OCI-LY7 (cell line): ENCODE measurements around the gene CRYBA1.

Experiments used
- EZH2phosphoT487 ChIP-seq: fragments of 200-600 bp; sonication (generic); IDR thresholded peaks from 2 replicates; pipeline ENCODE4 v1.6.1; 2018; ENCODE audit warnings: low read depth, borderline replicate concordance, mild to moderate bottlenecking, mixed run types, antibody characterized with exemption, low read length, moderate library complexity, mixed read lengths
- TF ChIP-seq, protein P1 (sequence below): fragments of 200-600 bp; sonication (generic); conservative IDR thresholded peaks from 2 replicates; pipeline ENCODE4 v1.5.1; 2014; ENCODE audit warnings: mild to moderate bottlenecking, antibody characterized with exemption, low read length, moderate library complexity, mixed read lengths

DNA sequence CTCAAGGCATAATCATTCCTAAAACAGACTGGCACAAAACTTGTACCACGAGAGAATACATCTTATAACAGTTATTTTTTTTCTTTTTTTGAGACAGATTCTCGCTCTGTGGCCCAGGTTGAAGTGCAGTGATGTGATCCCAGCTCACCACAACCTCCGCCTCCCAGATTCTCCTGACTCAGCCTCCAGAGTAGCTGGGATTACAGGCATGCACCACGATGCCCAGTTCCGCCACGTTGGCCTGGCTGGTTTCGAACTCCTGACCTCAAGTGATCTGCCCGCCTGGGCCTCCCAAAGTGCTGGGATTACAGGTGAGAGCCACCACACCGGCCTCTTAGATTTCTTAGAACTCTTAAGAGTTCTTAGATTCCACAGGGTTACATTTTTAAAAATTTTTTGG is 43.2 kb downstream of the CRYBA1 start:
- TF ChIP-seq, protein P1, sequence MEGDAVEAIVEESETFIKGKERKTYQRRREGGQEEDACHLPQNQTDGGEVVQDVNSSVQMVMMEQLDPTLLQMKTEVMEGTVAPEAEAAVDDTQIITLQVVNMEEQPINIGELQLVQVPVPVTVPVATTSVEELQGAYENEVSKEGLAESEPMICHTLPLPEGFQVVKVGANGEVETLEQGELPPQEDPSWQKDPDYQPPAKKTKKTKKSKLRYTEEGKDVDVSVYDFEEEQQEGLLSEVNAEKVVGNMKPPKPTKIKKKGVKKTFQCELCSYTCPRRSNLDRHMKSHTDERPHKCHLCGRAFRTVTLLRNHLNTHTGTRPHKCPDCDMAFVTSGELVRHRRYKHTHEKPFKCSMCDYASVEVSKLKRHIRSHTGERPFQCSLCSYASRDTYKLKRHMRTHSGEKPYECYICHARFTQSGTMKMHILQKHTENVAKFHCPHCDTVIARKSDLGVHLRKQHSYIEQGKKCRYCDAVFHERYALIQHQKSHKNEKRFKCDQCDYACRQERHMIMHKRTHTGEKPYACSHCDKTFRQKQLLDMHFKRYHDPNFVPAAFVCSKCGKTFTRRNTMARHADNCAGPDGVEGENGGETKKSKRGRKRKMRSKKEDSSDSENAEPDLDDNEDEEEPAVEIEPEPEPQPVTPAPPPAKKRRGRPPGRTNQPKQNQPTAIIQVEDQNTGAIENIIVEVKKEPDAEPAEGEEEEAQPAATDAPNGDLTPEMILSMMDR, result no peak
- TF ChIP-seq EZH2phosphoT487, result no peak
